ENCODE measurements around the gene WDR33.
"Not testable (repeated sequence)": the region's sequence is repeated elsewhere in the genome, so short reads cannot be mapped to it uniquely, and the experiment has no call there.

The WDR33 gene

GRCh38 chr2:127759931-127760330 lies 51.0 kb downstream of the WDR33 start:
- no peak for DNase-seq

- no peak for DNase-seq
Measured at GRCh38 chr2:127754186-127754585, 56.8 kb downstream of the WDR33 start.

DNA sequence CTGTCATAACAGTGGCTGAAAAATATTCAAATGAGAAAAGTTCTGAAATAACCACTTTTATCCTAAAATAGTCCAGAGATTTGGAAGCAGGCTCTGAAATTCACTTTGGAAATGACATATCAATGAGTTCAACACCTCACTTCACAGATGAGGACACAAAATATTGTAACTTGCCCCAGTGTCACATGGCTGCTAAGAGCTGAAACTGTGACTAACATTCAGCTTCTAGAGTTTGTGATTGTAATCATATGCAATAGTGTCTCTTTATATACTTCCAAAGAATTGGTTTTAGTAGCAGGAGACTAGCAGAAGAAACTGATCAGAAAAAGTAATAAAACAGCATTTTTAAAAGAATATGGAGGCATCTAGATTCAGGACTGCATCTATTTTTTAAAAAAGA lies 57.6 kb downstream of the WDR33 start:
- DNase-seq: no peak

GRCh38 chr2:127749537-127749936 lies 61.4 kb downstream of the WDR33 start:
- DNase-seq: not testable (repeated sequence)

DNA sequence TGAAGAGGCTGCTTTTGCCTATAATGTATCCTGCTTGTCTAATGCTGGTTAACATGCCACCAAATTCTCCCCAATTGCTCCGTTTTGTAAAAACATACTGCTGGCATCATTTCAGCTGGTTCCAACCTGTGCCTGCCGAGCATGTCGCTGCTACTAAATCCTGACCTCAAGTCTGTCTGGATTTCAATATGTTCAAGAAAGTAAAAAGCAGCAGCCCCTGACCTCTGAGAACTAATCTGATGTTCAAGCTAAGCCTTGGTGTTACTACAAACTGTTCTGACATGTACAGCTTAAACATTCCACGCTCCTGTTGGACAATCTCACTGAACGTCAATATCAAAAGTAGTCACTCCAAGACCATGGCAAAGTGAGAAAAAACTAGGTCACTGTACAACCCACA lies 63.4 kb downstream of the WDR33 start:
- DNase-seq: no peak

- no peak for DNase-seq
Measured at GRCh38 chr2:127743477-127744026, 67.4 kb downstream of the WDR33 start.

GRCh38 chr2:127740665-127741288 lies 70.2 kb downstream of the WDR33 start:
- DNase-seq: no peak

DNA sequence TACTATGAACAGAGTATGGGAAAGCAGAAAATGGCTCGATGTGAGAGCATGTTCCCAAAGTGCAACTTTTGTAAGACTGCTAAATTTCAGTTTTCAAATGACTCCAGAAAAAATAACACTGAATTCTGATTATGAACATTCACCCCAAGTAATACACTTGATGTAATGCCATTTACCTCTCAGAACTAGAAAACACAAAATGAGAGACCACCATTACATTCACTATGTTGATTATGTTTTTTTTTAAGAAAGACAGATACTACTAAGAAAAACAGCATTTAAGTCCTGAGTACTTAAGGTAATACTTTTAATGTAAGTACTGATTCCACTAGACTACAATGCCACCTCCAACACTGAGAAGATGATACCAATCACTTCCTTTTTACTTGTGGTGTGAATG lies 71.2 kb downstream of the WDR33 start:
- DNase-seq: no peak

DNA sequence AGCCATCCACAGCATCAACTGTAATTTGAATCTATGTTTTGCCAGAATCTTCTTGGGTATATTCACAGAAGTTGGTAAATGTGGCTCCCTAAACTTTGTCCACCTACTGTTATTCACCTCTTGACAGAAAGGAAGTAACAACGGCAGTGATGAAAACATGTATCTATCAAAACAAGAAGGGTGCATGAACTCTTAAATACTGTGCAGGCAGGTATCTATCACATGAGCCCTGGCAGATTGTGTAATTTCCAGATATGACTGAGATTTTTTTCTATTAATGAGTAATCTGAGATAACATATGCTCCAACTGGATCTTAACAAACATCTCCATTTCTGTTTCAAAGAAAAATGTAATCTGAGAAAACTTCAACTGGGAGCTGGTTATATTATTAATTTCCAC lies 73.1 kb downstream of the WDR33 start:
- DNase-seq: no peak

DNA sequence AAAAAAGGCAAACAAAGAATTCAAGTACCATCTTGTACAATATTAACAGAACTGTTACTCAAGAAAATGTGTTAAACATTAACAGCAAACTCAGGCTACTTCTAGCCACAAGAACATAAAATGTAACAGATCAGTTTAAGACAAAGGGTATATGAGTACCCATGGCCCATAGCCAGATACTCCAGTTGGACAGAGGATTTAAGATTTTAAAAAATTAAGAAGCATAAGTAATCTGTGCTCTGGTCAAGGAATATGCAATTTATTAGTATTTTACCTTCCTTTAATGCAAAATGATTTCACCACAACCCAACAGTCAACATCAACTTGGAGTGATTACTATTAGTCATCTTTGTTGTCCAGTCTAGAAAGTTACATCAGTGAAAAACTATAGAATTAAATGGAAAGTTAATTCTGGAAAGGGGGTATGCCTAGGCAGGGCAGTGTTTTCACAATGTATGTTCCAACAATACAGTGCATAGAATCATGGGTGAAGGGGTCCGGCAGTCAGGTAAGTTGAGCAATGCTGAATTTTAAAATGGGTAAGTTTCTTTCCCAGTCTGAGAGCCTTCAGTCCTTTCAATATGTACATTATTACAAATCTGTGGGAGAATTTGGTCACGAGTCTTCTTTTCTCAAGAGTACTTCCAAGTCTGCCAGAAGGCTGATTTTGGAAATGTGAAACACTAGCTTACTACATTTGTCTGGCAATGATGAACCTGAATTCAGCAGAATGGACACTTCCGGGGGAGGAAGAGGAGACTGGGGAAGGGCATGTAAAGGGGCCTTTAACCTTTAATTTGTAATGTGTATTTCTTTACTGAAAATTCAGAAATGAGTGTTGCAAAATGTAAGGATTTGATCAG lies 75.2 kb downstream of the WDR33 start:
- no peak for DNase-seq

GRCh38 chr2:127735044-127735443 lies 75.9 kb downstream of the WDR33 start:
- DNase-seq: no peak

DNA sequence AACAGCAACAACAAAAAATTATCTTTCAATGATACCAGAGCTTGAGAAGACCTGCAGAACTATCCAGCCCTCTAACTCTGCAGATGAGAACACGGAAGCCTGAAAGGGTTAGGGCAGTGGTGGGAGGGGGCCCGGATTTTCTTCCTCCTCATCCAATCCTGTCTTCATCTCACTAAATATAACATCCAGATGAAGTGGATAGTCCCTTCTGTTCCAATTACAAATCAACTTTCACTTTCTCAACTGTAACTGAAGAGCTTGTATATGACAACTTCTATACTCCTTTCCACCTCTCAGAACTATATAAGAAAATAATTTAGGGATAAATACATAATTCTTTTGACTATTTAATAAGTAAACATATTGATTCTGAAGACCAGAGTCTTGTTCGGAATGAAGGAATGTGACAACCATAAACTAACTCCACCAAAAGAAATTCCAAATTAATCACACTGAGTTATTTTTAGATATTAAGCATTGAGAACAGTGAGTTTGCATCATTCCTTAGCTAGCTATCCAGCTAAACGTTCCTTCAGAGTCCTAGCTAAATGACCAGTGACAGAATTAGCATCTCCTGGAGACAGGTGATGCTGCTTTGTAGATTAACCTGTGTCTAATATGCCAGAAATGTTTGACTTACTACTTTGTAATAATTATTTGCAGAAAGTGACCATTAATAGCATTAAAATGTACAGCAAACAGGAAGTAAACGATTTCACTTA lies 77.0 kb downstream of the WDR33 start:
- no peak for DNase-seq

DNA sequence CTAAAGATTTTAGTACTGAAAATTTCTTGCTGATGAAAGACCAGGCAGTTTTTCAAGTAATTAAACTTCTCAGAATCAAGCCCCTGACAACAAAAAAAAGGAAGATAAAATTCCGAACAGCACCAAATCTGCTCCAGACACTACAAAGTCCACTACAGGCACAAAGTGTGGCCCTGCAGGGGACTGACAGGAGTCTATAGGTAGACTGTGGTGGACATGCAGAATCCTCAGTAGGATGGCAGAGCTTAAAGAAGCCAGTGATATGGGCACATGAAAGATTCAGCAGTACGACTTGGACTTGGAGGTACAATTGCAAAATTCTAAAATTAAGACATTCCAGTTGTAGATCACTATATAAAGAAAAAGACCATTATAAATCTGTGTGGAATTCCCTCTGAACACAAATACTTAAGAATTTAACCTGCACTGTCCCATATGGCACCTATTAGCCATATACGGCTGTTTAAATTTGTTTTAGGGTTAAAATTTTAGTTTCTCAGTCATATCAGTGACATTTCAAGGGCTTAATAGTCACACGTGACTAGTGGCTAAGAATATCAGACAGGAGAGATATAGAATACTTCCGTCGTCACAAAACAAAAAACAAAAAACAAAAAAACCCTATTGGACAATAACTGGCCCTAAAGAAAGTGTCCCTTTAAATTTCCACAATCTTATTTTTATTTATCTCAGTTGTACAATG lies 77.7 kb downstream of the WDR33 start:
- no peak for DNase-seq

- DNase-seq: no peak
Measured at GRCh38 chr2:127726158-127726880, 84.7 kb downstream of the WDR33 start.

DNA sequence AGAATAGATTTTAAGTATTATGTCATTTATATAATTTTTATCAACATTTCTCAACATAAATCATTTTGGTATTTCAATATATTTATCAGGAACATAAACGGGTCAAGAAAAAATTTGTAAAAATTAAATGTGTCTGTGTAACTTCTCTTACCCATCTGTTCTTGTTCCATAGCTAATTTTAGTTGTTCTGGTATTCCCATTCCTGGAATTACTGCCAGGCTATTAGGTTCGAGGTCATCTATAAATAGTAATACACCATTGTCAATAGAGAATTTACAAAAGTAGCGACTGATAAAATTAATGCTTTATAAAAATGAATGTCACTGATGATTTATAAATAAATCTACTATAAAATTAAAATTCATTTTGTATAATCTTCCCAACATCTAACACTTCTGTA lies 88.2 kb downstream of the WDR33 start:
- DNase-seq: no peak

- DNase-seq: no peak
Measured at GRCh38 chr2:127721978-127722355, 89.0 kb downstream of the WDR33 start.

- no peak for DNase-seq
Measured at GRCh38 chr2:127721311-127721977, 89.5 kb downstream of the WDR33 start.

- no peak for DNase-seq
Measured at GRCh38 chr2:127719301-127720218, 91.4 kb downstream of the WDR33 start.

GRCh38 chr2:127718271-127718670 lies 92.7 kb downstream of the WDR33 start:
- DNase-seq: no peak

GRCh38 chr2:127715778-127716449 lies 95.1 kb downstream of the WDR33 start:
- DNase-seq: no peak

All from activated CD4-positive, CD25-positive, alpha-beta regulatory T cell (primary cell).